ENCODE data around the gene KCNQ1.

Gene KCNQ1

GRCh38 chr11:2775083-2775625, 330.3 kb downstream of the KCNQ1 start:
- TF ChIP-seq ESRRG (CRISPR knock-in tag; IDR thresholded peaks at IDR 0.05) (no peak), ISL1 (CRISPR knock-in tag; IDR thresholded peaks at IDR 0.05) (no peak), ZNF565 (CRISPR knock-in tag; conservative IDR thresholded peaks at IDR 0.05; ENCODE audit: low read depth) (no peak), ZC3H10 (CRISPR knock-in tag; IDR thresholded peaks at IDR 0.05) (no peak), SNAI2 (CRISPR knock-in tag; IDR thresholded peaks at IDR 0.05) (no peak), PPARA (CRISPR knock-in tag; IDR thresholded peaks at IDR 0.05; ENCODE audit: borderline replicate concordance) (no peak), CSDC2 (CRISPR knock-in tag; IDR thresholded peaks at IDR 0.05) (no peak), ZNF8 (CRISPR knock-in tag; IDR thresholded peaks at IDR 0.05) (no peak)
- TF ChIP-seq, protein P1, sequence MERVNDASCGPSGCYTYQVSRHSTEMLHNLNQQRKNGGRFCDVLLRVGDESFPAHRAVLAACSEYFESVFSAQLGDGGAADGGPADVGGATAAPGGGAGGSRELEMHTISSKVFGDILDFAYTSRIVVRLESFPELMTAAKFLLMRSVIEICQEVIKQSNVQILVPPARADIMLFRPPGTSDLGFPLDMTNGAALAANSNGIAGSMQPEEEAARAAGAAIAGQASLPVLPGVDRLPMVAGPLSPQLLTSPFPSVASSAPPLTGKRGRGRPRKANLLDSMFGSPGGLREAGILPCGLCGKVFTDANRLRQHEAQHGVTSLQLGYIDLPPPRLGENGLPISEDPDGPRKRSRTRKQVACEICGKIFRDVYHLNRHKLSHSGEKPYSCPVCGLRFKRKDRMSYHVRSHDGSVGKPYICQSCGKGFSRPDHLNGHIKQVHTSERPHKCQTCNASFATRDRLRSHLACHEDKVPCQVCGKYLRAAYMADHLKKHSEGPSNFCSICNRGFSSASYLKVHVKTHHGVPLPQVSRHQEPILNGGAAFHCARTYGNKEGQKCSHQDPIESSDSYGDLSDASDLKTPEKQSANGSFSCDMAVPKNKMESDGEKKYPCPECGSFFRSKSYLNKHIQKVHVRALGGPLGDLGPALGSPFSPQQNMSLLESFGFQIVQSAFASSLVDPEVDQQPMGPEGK (CRISPR knock-in tag; IDR thresholded peaks at IDR 0.05; ENCODE audit: borderline replicate concordance), result no peak
- ATAC-seq, result no peak

DNA sequence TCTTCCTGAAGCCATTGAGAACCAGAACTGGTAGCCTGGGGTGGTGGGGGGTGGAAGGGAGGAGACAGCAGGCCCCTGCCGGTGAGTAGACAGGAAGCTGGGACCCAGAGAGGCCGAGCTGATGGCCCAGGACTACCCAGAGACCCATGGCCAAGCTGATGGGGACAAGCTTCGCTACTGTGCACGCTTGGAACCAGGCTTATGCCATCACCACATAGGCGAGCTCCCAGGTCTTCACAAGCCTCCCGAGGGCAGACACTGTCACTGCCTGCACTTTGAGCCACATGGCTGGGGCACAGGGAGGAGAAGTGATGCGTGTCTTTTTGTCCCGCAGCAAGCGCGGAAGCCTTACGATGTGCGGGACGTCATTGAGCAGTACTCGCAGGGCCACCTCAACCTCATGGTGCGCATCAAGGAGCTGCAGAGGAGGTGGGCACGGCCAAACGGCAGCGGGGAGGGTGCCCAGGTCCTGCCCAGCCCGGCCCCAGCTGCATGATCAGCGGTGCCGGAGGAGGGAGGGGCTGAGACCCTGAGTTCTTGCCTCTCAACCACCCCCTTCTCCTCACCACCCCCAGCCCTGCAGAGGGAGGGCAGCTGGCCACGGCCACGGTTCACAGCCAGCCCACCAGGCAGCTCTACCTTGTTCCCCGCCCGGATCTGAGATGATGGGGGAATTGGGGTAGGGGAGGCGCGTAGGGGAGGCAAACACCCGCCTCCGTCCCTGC, 331.0 kb downstream of the KCNQ1 start:
- TF ChIP-seq ESRRG (CRISPR knock-in tag; IDR thresholded peaks at IDR 0.05), result no peak
- no peak for ATAC-seq

- no peak for TF ChIP-seq ZFP3 (CRISPR knock-in tag; IDR thresholded peaks at IDR 0.05)
- TF ChIP-seq TCF4 (CRISPR knock-in tag; IDR thresholded peaks at IDR 0.05; ENCODE audit: borderline replicate concordance), result no peak
- TF ChIP-seq RARB (CRISPR knock-in tag; IDR thresholded peaks at IDR 0.05), result no peak
- TF ChIP-seq, protein P2, sequence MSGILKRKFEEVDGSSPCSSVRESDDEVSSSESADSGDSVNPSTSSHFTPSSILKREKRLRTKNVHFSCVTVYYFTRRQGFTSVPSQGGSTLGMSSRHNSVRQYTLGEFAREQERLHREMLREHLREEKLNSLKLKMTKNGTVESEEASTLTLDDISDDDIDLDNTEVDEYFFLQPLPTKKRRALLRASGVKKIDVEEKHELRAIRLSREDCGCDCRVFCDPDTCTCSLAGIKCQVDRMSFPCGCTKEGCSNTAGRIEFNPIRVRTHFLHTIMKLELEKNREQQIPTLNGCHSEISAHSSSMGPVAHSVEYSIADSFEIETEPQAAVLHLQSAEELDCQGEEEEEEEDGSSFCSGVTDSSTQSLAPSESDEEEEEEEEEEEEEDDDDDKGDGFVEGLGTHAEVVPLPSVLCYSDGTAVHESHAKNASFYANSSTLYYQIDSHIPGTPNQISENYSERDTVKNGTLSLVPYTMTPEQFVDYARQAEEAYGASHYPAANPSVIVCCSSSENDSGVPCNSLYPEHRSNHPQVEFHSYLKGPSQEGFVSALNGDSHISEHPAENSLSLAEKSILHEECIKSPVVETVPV (CRISPR knock-in tag; IDR thresholded peaks at IDR 0.05), result no peak
- TF ChIP-seq ZNF70 (CRISPR knock-in tag; IDR thresholded peaks at IDR 0.05), result no peak
- TF ChIP-seq GLIS3 (CRISPR knock-in tag; IDR thresholded peaks at IDR 0.05), result no peak
- TF ChIP-seq TOX (CRISPR knock-in tag; IDR thresholded peaks at IDR 0.05; ENCODE audit: borderline replicate concordance), result no peak
- TF ChIP-seq OSR1 (CRISPR knock-in tag; IDR thresholded peaks at IDR 0.05), result no peak
- TF ChIP-seq ZFP30 (CRISPR knock-in tag; IDR thresholded peaks at IDR 0.05), result no peak
- no peak for TF ChIP-seq PPARA (CRISPR knock-in tag; IDR thresholded peaks at IDR 0.05; ENCODE audit: borderline replicate concordance)
- no peak for TF ChIP-seq CREB5 (CRISPR knock-in tag; IDR thresholded peaks at IDR 0.05; ENCODE audit: low read depth)
- TF ChIP-seq CSDC2 (CRISPR knock-in tag; IDR thresholded peaks at IDR 0.05), result no peak
- TF ChIP-seq BACH2 (CRISPR knock-in tag; IDR thresholded peaks at IDR 0.05; ENCODE audit: borderline replicate concordance), result no peak
- TF ChIP-seq ISL1 (CRISPR knock-in tag; IDR thresholded peaks at IDR 0.05), result no peak
- no peak for TF ChIP-seq SNAI2 (CRISPR knock-in tag; IDR thresholded peaks at IDR 0.05)
- no peak for TF ChIP-seq ESRRG (CRISPR knock-in tag; IDR thresholded peaks at IDR 0.05)
- ATAC-seq, result no peak
These were observed 331.7 kb downstream of the KCNQ1 start for GRCh38 chr11:2776351-2777061.

DNA sequence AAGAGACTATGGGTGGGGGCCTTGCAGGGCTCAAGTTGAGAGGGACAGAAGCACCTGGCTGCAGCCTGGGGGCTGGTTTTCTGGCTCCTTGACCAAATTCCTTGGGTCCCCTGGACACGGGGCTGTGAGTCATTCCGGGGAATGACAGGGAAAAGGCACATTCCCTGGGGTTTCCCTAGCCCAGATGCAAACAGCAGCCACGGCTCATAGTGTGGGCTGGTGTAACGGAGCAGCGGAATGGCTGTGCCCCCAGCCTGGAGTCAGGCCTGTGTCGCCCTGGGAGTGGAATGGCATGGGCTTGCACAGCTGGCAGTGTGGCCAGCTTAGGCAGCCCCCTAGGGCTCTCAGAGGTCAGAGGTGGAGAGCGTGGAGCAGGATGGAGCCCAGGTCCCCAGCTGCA, 332.6 kb downstream of the KCNQ1 start:
- TF ChIP-seq, protein P1 (CRISPR knock-in tag; IDR thresholded peaks at IDR 0.05; ENCODE audit: borderline replicate concordance), result no peak
- TF ChIP-seq ARNTL (CRISPR knock-in tag; IDR thresholded peaks at IDR 0.05; ENCODE audit: borderline replicate concordance, low read depth) (no peak), SNAI2 (CRISPR knock-in tag; IDR thresholded peaks at IDR 0.05) (no peak), ZNF565 (CRISPR knock-in tag; conservative IDR thresholded peaks at IDR 0.05; ENCODE audit: low read depth) (no peak), CSDC2 (CRISPR knock-in tag; IDR thresholded peaks at IDR 0.05) (no peak)
- TF ChIP-seq, protein P2 (CRISPR knock-in tag; IDR thresholded peaks at IDR 0.05), result no peak
- no peak for ATAC-seq

Measured in SK-N-SH treated with all-trans-retinoic acid at 6 μM for 48 hours (cell line).